Dermis blood vessel endothelial cell (primary cell): ENCODE data around the gene ACTL7A. TPM values are rescaled to one million over a fixed set of nuclear protein-coding genes. Genes with fewer than 3 reads are reported as not detected.

Experiments used
- total RNA-seq: library from RNA; depleted of rRNA; stranded (reverse); fragments of >200 nt; gene quantifications from 2 replicates; pipeline ENCODE4 v1.2.3, GENCODE V29; 2014

Gene ACTL7A
- total RNA-seq, 1 donor from 2014 or later: not detected

Other genes starting within 250 kb of the ACTL7A start
- not detected in 2 replicates for gene ACTL7B, start 6.3 kb upstream of the ACTL7A start, total RNA-seq
- 37.1 and 51.6 TPM in 2 replicates for gene ELP1, start 71.9 kb downstream of the ACTL7A start, total RNA-seq
- gene ABITRAM, start 72.1 kb downstream of the ACTL7A start, total RNA-seq: 3.1 and 5.4 TPM in 2 replicates
- 190 and 193 TPM in 2 replicates for gene CTNNAL1, start 151.2 kb downstream of the ACTL7A start, total RNA-seq